HG03571 (cell line): ENCODE measurements around the gene OR7G2.
"Not testable (repeated sequence)": the region's sequence is repeated elsewhere in the genome, so short reads cannot be mapped to it uniquely, and the experiment has no call there.

ENCODE experiments used
- ATAC-seq: cut with Tn5 transposase; IDR thresholded peaks from one replicate; pipeline ENCODE4 v1.9.1; 2021; ENCODE audit not compliant: unreplicated experiment

The OR7G2 gene

GRCh38 chr19:9075064-9075949 is 32.0 kb downstream of the OR7G2 start:
- ATAC-seq: no peak

GRCh38 chr19:9073806-9074205 is 33.5 kb downstream of the OR7G2 start:
- ATAC-seq: no peak

GRCh38 chr19:9071720-9072119 is 35.6 kb downstream of the OR7G2 start:
- ATAC-seq: not testable (repeated sequence)

GRCh38 chr19:9070066-9070465 is 37.2 kb downstream of the OR7G2 start:
- ATAC-seq: no peak

- no peak for ATAC-seq
Measured at GRCh38 chr19:9065457-9066014, 41.7 kb downstream of the OR7G2 start.

- no peak for ATAC-seq
Measured at GRCh38 chr19:9061879-9062278, 45.4 kb downstream of the OR7G2 start.

- no peak for ATAC-seq
Measured at GRCh38 chr19:9060564-9061340, 46.5 kb downstream of the OR7G2 start.

- no peak for ATAC-seq
Measured at GRCh38 chr19:9058905-9059667, 48.2 kb downstream of the OR7G2 start.

GRCh38 chr19:9057505-9058258 is 49.6 kb downstream of the OR7G2 start:
- no peak for ATAC-seq

GRCh38 chr19:9056131-9056530 is 51.1 kb downstream of the OR7G2 start:
- ATAC-seq: not testable (repeated sequence)

GRCh38 chr19:9054765-9055164 is 52.5 kb downstream of the OR7G2 start:
- ATAC-seq: no peak

GRCh38 chr19:9054207-9054606 is 53.1 kb downstream of the OR7G2 start:
- no peak for ATAC-seq

GRCh38 chr19:9053674-9054073 is 53.6 kb downstream of the OR7G2 start:
- not testable (repeated sequence) for ATAC-seq

GRCh38 chr19:9052894-9053293 is 54.4 kb downstream of the OR7G2 start:
- no peak for ATAC-seq
